Adrenal gland (tissue), 12 donors: Measurements from ENCODE around the gene ZNF792. TPM values are rescaled to one million over a fixed set of nuclear protein-coding genes. Genes with fewer than 3 reads are reported as not detected.
A peak's percentile ranks its signal among the peaks of the same experiment; 100 is the strongest.
"Not testable (repeated sequence)": the region's sequence is repeated elsewhere in the genome, so short reads cannot be mapped to it uniquely, and the experiment has no call there.

Experiments used
- DNase-seq, 7 donors: peaks; one replicate each; pipeline ENCODE4 v3.0.0-alpha.2; 2019 to 2020
- H3K27ac ChIP-seq, 5 donors: fragments of 200-600 bp; sonication (generic) in 4 of 5; 1 replicate in 3 of 5; 2 replicates in 2 of 5; pipeline versions ENCODE4 v1.5.1 to v1.8.0; 2016 to 2020; ENCODE audit warnings: mild to moderate bottlenecking in 1 of 5
- H3K27me3 ChIP-seq: fragments of 200-600 bp; 2 replicates; pipeline ENCODE4 v1.8.0; 2021
- H3K36me3 ChIP-seq, 2 donors: fragments of 200-600 bp; replicated peaks in 1 of 2; 1 replicate in 1 of 2; 2 replicates in 1 of 2; pipeline versions ENCODE4 v1.5.1 to v1.8.0; 2018 to 2022
- H3K4me1 ChIP-seq, 2 donors: fragments of 200-600 bp; replicated peaks in 1 of 2; 1 replicate in 1 of 2; 2 replicates in 1 of 2; pipeline versions ENCODE4 v1.5.1 to v1.8.0; 2018 to 2021
- H3K4me3 ChIP-seq, 4 donors: fragments of 200-600 bp; sonication (generic) in 3 of 4; one replicate each; pipeline ENCODE4 v1.5.1; 2016 to 2018
- H3K9me3 ChIP-seq, 3 donors: fragments of 200-600 bp; sonication (generic) in 1 of 3; replicated peaks in 1 of 3; 1 replicate in 2 of 3; 2 replicates in 1 of 3; pipeline versions ENCODE4 v1.5.1 to v1.8.0; 2016 to 2021
- POLR2A ChIP-seq, 2 donors: fragments of 450-650 bp; IDR thresholded peaks; one replicate each; pipeline ENCODE4 v1.6.1; 2017; ENCODE audit warnings: antibody characterized with exemption in 2 of 2, mild to moderate bottlenecking in 2 of 2, moderate library complexity in 1 of 2
- WGBS, 4 donors: extraction: QIAGEN DNeasy Blood & Tissue Kit in 2 of 4; methylation state at CpG; one replicate each; pipeline versions ENCODE4 v1.1.5 to v1.1.7; 2013 to 2017; 5-methylcytosine and 5-hydroxymethylcytosine counted together
- intact Hi-C, 2 donors: fragments of 100-400 bp; cut with DNase I; formaldehyde crosslinking; loops; one replicate each; pipeline versions ENCODE4 v1.14.1 to v1.15.0; 2022 to 2023
- polyA plus RNA-seq, 3 donors: library from polyadenylated mRNA; stranded (reverse); fragments of 200-250 nt in 2 of 3; fragments of 350-450 nt in 1 of 3; fragmentation: Illumina TruSeq in 1 of 3; extraction: RNeasy Lipid Tissue Mini Kit (QIAGEN cat#74804) in 1 of 3; gene quantifications; one replicate each; pipeline ENCODE4 v1.2.3, GENCODE V29; 2013 to 2014
- total RNA-seq, 9 donors: library from RNA; depleted of rRNA in 4 of 9; stranded (reverse); fragments of >200 nt in 4 of 9; fragments of 120-200 nt in 1 of 9; fragmentation: NEBNext Ultra II Directional in 1 of 9; extraction: Animal tissue kit (Norgen Biotek cat#: 25700) in 1 of 9; gene quantifications; one replicate each; pipeline versions ENCODE4 v1.1.0 to v1.2.4, GENCODE V29; 2013 to 2023
- TF ChIP-seq, protein P1 (sequence below), 6 experiments: fragments of 450-650 bp in 4 of 6; fragments of 200-600 bp in 2 of 6; sonication (generic) in 1 of 6; IDR thresholded peaks; 1 replicate in 5 of 6; 2 replicates in 1 of 6; pipeline versions ENCODE4 v1.5.1 to v1.8.0; 2016 to 2021; ENCODE audit warnings: antibody characterized with exemption in 6 of 6, mild to moderate bottlenecking in 2 of 6, moderate library complexity in 1 of 6
- donor health status: healthy with polysubstance abuse.
- donor health status: Bipolar disorder and iron deficiency.
- donor health status: DM: yes; HTN: yes; CAD: no.
- donor health status: DM: no; HTN: no; CAD: no.
- donor health status: DM: no; HTN: no; CAD: no.
- donor health status: DM: yes; HTN: yes; CAD: no.

ZNF792 gene
- total and polyA plus RNA-seq, 12 donors: 0.61 to 8.4 (median 6.5) TPM

DNA sequence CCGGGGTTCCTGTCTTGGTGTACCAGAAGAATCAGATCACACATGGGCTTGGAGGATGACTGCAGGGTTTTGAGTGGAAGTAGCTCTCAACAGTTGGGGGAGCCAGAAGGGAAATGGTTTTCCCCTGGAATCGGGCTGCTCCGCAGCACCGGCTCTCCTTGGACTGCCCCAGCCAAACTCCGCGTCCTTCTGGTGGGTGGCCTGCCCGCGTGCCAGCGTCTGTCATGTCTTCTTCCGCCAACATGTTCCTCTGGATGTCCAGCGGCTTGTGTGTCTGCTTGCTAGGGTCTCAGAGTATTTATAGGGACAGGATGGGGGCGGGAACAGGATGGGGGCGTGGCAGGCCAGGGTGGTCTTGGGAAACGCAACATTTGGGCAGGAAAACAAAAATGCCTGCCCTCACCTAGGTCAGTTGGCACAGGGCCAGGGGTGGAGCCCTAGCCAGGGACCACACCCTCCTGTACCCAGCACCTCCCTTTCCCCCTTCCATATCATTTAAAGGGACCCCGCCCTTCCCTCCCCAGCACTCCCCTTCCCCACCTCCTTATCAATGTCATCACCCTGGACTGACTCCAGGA lies 38.7 kb downstream of the ZNF792 start:
- intact Hi-C loops: no loop called here
- Histone ChIP-seq H3K4me3 (no peak overlapping the region), H3K27me3 (no peaks in the 10 kb centered on the region), H3K27ac (no peak overlapping the region), H3K36me3 (no peaks in the 10 kb centered on the region), H3K4me1 (peaks cover 0 to 9% of the 10 kb centered on the region in 2 donors), H3K9me3 (no peaks in the 10 kb centered on the region)
- 83 to 97% (median 89%) methylated on average over 6 to 15 of the region's 15 CpGs for WGBS, 4 donors
- peak in 2 of 7 donors; percentile 33 to 55 for DNase-seq
- TF ChIP-seq, protein P1, sequence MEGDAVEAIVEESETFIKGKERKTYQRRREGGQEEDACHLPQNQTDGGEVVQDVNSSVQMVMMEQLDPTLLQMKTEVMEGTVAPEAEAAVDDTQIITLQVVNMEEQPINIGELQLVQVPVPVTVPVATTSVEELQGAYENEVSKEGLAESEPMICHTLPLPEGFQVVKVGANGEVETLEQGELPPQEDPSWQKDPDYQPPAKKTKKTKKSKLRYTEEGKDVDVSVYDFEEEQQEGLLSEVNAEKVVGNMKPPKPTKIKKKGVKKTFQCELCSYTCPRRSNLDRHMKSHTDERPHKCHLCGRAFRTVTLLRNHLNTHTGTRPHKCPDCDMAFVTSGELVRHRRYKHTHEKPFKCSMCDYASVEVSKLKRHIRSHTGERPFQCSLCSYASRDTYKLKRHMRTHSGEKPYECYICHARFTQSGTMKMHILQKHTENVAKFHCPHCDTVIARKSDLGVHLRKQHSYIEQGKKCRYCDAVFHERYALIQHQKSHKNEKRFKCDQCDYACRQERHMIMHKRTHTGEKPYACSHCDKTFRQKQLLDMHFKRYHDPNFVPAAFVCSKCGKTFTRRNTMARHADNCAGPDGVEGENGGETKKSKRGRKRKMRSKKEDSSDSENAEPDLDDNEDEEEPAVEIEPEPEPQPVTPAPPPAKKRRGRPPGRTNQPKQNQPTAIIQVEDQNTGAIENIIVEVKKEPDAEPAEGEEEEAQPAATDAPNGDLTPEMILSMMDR (IDR thresholded peaks at IDR 0.05): no peak
- no peak for TF ChIP-seq POLR2A (IDR thresholded peaks at IDR 0.05)

DNA sequence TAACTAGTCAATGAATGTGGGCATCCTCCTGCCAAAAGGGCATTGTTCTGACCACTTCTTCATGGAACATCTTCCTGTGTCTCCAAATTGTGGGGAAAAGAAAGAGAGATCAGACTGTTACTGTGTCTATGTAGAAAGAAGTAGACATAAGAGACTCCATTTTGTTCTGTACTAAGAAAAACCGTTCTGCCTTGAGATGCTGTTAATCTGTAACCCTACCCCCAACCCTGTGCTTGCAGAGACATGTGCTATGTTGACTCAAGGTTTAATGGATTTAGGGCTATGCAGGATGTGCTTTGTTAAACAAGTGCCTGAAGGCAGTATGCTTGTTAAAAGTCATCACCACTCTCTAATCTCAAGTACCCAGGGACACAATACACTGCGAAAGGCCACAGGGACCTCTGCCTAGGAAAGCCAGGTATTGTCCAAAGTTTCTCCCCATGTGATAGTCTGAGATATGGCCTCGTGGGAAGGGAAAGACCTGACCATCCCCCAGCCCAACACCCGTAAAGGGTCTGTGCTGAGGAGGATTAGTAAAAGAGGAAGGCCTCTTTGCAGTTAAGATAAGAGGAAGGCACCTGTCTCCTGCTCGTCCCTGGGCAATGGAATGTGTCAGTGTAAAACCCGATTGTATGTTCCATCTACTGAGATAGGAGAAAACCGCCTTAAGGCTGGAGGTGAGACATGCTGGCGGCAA lies 43.8 kb downstream of the ZNF792 start:
- H3K27ac ChIP-seq, DNase-seq, H3K9me3 ChIP-seq, H3K4me1 ChIP-seq, H3K36me3 ChIP-seq, H3K27me3 ChIP-seq, intact Hi-C loops, H3K4me3 ChIP-seq: not testable (repeated sequence)
- 69 to 77% (median 74%) methylated on average over 8 of the region's 8 CpGs for WGBS, 4 donors

DNA sequence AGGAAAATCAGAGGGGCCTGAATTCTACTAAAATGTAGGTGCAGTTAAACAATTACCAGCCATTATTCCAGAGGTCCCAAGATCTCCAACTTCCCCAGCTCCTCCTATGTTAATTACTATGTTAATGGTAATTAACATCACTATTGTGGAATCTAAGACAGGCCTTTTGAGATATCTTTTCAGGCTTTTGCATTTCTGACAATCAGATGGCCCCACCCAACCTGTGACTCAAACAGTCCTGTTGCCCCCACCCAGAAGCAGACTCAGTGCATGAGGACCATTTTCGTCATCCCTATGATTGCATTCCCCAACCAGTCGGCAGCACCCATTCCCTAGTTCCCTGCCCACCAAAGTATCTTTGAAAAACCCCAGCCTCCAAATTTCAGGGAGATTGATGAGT lies 45.8 kb downstream of the ZNF792 start:
- H3K36me3 ChIP-seq: no peaks in the 10 kb centered on the region
- DNase-seq: no peak
- H3K27me3 ChIP-seq: no peaks in the 10 kb centered on the region
- no peak overlapping the region for H3K4me3 ChIP-seq
- no peaks in the 10 kb centered on the region for H3K9me3 ChIP-seq
- TF ChIP-seq, protein P1 (IDR thresholded peaks at IDR 0.05): no peak
- no peak for TF ChIP-seq POLR2A (IDR thresholded peaks at IDR 0.05)
- no peak overlapping the region for H3K27ac ChIP-seq
- WGBS, 4 donors: 67 to 84% (median 70%) methylated on average over 2 of the region's 2 CpGs
- H3K4me1 ChIP-seq: no peaks in the 10 kb centered on the region
- intact Hi-C loops: no loop called here

DNA sequence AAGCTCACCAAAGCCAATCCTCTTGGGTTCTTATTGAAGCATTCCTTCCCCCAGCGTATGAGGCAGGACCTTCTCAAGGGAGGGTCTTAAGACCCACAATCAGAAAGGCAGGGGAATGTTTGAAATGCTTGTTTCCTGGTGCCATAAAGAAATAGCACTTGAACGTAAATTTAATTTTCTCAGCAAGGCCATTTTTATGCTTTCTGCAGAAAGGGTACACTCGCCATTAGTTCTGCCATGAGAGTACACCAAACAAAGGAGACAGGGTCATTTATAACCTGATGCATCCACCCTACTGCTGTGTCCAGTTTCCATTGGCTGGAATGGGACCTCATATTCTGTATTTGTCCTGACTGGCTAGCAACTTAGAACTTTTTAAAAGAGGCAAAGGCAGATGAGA lies 46.9 kb downstream of the ZNF792 start:
- H3K9me3 ChIP-seq, DNase-seq, H3K4me1 ChIP-seq, H3K36me3 ChIP-seq, intact Hi-C loops, H3K4me3 ChIP-seq, H3K27ac ChIP-seq, H3K27me3 ChIP-seq: not testable (repeated sequence)
- 74 to 81% (median 77%) methylated on average over 3 of the region's 3 CpGs for WGBS, 4 donors

DNA sequence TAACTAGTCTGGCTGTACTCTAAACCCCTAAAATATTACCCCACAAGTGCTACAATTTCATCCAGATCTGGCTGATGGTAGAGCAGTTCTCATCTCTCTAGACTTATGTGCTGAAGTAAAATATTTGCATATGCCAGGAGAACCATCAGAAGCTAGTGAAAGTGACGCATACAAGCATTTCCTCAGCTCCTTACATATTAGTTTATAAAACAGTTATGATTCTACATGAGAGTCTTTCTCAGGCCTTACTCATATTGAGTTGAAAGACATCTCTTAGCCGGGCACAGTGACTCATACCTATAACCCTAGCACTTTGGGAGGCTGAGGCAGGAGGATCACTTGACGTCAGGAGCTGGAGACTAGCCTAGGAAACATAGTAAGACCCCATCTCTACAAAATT lies 53.3 kb downstream of the ZNF792 start:
- DNase-seq: no peak
- H3K4me1 ChIP-seq: no peaks in the 10 kb centered on the region
- no peaks in the 10 kb centered on the region for H3K36me3 ChIP-seq
- H3K4me3 ChIP-seq: no peak overlapping the region
- no peak overlapping the region for H3K27ac ChIP-seq
- intact Hi-C loops: no loop called here
- WGBS, 4 donors: 79 to 89% (median 84%) methylated on average over 3 of the region's 3 CpGs
- H3K9me3 ChIP-seq: no peaks in the 10 kb centered on the region
- TF ChIP-seq, protein P1 (IDR thresholded peaks at IDR 0.05): no peak
- no peak for TF ChIP-seq POLR2A (IDR thresholded peaks at IDR 0.05)
- peaks cover 2% of the 10 kb centered on the region for H3K27me3 ChIP-seq

Other genes starting within 250 kb of the ZNF792 start
- 10 to 100 TPM in 8 of 9 donors, 1 to 10 TPM in 1; 9.8 to 30.2 (median 17.2) TPM for gene ZNF181, start 230.0 kb downstream of the ZNF792 start, total RNA-seq
- gene ZNF181, start 230.0 kb downstream of the ZNF792 start, polyA plus RNA-seq: 10 to 100 TPM in 1 of 3 donors, 1 to 10 TPM in 2; 5.9 to 23.0 (median 8.0) TPM
- 10 to 100 TPM in 3 of 9 donors, 1 to 10 TPM in 6; 3.3 to 14.3 (median 7.9) TPM for gene ZNF599, start 191.0 kb downstream of the ZNF792 start, total RNA-seq
- 1 to 10 TPM; 3.8 to 7.3 (median 5.3) TPM for gene ZNF599, start 191.0 kb downstream of the ZNF792 start, polyA plus RNA-seq
- 1 to 10 TPM; 2.1 to 5.6 (median 3.6) TPM for gene ZNF30, start 37.3 kb downstream of the ZNF792 start, total RNA-seq
- gene ZNF30, start 37.3 kb downstream of the ZNF792 start, polyA plus RNA-seq: 1 to 10 TPM; 2.8 to 5.3 (median 3.6) TPM
- 100 to 1,000 TPM in 1 of 9 donors, 10 to 100 TPM in 8; 31.2 to 101 (median 79.4) TPM for gene GRAMD1A, start 36.1 kb upstream of the ZNF792 start, total RNA-seq
- gene GRAMD1A, start 36.1 kb upstream of the ZNF792 start, polyA plus RNA-seq: 100 to 1,000 TPM in 1 of 3 donors, 10 to 100 TPM in 2; 41.5 to 125 (median 74.9) TPM
- gene SCN1B, start 66.2 kb upstream of the ZNF792 start, total RNA-seq: 10 to 100 TPM in 6 of 9 donors, 1 to 10 TPM in 2, under 1 TPM in 1; 0.83 to 34.5 (median 15.7) TPM
- gene SCN1B, start 66.2 kb upstream of the ZNF792 start, polyA plus RNA-seq: 10 to 100 TPM in 2 of 3 donors, 1 to 10 TPM in 1; 4.4 to 13.2 (median 11.6) TPM
- 1 to 10 TPM in 2 of 9 donors, under 1 TPM in 6, not detected in 1; 0.20 to 2.6 (median 0.78) TPM for gene HPN, start 77.5 kb upstream of the ZNF792 start, total RNA-seq
- 1 to 10 TPM in 1 of 3 donors, under 1 TPM in 1, not detected in 1; 0.88 to 1.7 TPM for gene HPN, start 77.5 kb upstream of the ZNF792 start, polyA plus RNA-seq
- 1 to 10 TPM in 2 of 9 donors, under 1 TPM in 3, not detected in 4; 0.34 to 4.6 (median 0.75) TPM for gene FXYD3, start 151.6 kb upstream of the ZNF792 start, total RNA-seq
- 1 to 10 TPM in 2 of 3 donors, under 1 TPM in 1; 0.35 to 4.0 (median 4.0) TPM for gene FXYD3, start 151.6 kb upstream of the ZNF792 start, polyA plus RNA-seq
- 1 to 10 TPM in 6 of 9 donors, under 1 TPM in 3; 0.17 to 4.4 (median 1.0) TPM for gene LGI4, start 170.8 kb upstream of the ZNF792 start, total RNA-seq
- gene LGI4, start 170.8 kb upstream of the ZNF792 start, polyA plus RNA-seq: 10 to 100 TPM in 2 of 3 donors, 1 to 10 TPM in 1; 1.8 to 22.4 (median 19.5) TPM
- gene FXYD1, start 174.6 kb upstream of the ZNF792 start, total RNA-seq: 10 to 100 TPM in 3 of 9 donors, 1 to 10 TPM in 5, not detected in 1; 2.0 to 16.1 (median 6.6) TPM
- 10 to 100 TPM in 2 of 3 donors, 1 to 10 TPM in 1; 5.5 to 58.6 (median 45.7) TPM for gene FXYD1, start 174.6 kb upstream of the ZNF792 start, polyA plus RNA-seq
- under 1 TPM in 1 of 9 donors, not detected in 8; 0.39 TPM for gene FXYD7, start 179.0 kb upstream of the ZNF792 start, total RNA-seq
- gene FXYD7, start 179.0 kb upstream of the ZNF792 start, polyA plus RNA-seq: under 1 TPM in 2 of 3 donors, not detected in 1; 0.64 to 0.67 TPM
- gene FXYD5, start 190.5 kb upstream of the ZNF792 start, total RNA-seq: 10 to 100 TPM in 8 of 9 donors, 1 to 10 TPM in 1; 4.2 to 68.4 (median 30.4) TPM
- gene FXYD5, start 190.5 kb upstream of the ZNF792 start, polyA plus RNA-seq: 100 to 1,000 TPM in 1 of 3 donors, 10 to 100 TPM in 2; 34.6 to 123 (median 84.2) TPM